T-helper 22 cell (primary cell): ENCODE measurements around the gene P4HA1.

Experiments
- DNase-seq: peaks from one replicate; pipeline ENCODE4 v3.0.0-alpha.2; 2020; ENCODE audit warnings: low read depth

P4HA1 gene

DNA sequence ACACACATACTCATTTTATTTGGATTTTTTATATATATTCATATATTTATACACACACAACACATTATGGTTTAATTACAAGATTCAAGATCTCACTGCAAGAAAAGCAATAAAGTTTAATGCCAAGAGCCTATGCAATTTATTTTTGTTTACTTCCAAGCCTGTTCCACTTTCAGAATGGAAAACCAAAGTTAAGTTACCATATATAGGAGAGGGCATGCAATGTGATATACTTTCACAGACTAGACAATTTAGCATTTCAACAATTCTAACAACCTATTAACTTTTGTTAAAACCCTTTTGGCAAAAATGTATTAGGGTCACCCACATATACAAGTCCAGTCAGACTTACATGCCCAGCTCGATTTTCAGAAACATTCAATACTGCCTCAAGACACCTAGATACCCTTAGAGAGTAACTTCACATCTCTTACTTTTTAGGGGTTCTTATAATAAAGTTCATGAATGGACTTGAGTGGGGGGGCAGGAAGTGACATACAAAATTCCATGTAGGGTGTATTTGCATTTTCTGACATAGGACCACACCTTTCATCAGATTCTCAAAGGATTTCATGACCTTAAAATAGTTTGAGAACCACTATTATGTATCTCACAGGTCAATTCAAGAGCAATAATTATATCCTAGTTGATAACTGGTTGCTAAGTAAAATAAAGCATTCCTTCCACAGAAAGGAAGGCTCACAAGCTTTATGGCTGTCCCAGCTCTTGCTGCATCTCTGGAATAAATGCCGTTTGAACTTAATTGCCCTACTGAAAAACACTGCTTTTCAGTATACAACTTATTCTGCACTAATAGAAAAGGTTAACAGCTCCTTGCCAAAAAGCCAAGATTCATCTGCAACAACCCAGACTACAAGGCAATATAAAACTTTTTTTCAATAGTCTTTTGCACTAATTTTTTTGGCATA lies 2.5 kb downstream of the P4HA1 start:
- no peak for DNase-seq

GRCh38 chr10:73092830-73093229 lies 3.8 kb downstream of the P4HA1 start:
- no peak for DNase-seq

GRCh38 chr10:73088304-73088703 lies 8.4 kb downstream of the P4HA1 start:
- no peak for DNase-seq

GRCh38 chr10:73086816-73087215 lies 9.8 kb downstream of the P4HA1 start:
- no peak for DNase-seq

GRCh38 chr10:73084209-73084608 lies 12.5 kb downstream of the P4HA1 start:
- no peak for DNase-seq

GRCh38 chr10:73083221-73083620 lies 13.4 kb downstream of the P4HA1 start:
- DNase-seq, result no peak

DNA sequence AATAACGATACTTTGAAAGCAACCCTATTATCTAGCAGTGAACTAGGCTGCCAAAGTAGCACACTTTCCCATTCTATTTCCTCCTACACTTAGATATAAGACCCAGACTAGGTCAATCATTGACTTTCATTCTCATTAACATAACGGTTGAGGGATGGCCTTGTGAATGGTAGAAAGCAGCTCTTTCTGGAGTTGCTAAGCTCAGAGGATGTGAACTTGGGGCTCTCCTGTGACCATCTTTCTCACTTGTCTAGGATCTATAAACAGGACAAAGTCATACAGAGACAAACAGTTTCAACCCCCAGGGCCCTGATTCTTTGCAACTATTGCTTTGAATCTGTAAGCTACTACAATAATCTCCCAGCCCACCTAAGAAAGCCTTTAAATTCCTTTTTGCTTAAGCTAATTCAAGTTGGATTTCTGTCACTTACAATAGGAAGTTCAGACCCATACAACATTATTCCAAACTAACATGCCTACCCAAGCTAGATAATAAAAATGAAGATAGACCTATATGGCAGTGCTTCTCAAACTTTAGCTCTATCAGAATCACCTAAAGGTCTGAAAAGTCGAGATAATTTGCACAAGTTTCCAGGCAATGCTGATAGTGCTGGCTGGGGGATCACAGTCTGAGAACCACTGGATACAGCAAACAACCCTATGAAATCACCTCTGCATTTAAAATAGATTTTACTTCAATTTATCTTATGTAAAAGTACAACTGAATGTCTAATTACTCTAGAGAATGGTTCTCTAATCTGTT lies 16.7 kb downstream of the P4HA1 start:
- no peak for DNase-seq

DNA sequence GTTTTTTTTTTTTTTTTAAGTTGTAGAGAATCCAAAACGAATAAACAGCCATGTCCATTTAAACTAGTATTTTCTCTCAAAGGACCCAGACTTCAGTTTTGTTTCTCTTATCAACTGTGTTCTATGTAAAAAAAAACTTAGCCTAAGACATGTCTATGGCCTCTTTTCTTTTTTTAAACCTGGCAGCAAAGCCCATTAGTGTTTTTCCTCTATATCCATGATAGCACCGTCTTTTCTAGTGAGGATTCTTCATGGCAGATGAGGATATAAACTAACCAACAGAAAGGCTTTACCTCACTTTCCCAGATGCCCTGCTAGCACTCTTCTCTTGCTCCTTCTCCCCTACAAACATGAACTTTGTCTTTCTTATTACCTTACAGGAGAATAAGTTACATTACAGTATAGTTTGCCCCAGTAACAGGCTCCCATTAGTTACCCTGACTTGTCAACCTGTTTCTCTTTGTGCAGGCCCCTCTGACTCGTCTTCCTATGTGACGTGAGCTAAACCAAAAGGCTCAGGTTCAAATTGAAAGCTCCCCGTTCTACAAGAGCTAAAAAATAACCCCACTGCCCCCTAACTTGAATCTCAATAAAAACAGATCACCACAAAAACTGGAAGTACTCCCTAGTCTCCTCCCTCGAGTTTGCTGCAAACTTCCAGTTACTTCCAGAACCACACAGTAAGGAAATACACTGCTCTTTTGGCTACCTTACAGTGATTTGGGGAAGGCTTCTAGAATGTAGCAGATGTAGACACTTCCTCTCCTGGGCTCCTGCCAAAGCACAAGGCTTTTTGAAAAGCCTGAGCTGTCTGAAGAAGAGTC lies 20.1 kb downstream of the P4HA1 start:
- no peak for DNase-seq

DNA sequence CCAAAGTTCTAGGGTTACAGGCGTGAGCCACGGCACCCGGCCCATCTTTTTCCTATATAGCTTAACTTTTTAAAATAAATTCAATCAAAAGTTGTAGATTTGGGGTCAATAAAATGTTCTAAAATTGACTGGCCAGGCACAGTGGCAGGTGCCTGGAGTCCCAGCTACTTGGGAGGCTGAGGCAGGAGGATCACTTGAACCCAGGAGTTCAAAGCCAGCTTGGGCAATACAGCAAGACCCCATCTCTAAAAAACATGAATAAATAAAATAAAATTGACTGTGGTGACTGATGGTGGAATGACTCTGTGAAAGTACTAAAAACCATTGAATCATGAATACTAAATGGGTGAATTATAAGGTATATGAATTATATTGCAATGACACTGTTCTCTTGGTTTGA lies 20.8 kb downstream of the P4HA1 start:
- no peak for DNase-seq

GRCh38 chr10:73073627-73074026 lies 23.0 kb downstream of the P4HA1 start:
- no peak for DNase-seq

DNA sequence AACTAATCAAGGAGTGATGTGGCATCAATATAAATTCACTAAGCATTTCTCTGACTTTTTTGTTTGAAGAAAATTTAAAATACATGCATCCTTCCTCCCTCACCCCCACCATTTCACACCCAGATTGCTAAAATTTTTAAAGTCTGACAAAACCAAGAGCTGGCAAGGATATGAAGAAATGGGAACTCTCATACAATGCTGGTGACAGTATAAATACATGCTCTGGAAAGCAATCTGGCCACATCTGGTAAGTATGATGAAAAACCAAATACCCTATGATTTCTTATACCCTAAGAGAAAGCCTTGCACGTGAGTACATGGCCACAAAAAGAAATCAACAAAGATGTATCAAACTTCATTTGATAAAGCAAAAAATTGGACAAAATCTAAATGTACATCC lies 31.2 kb downstream of the P4HA1 start:
- DNase-seq, result no peak

DNA sequence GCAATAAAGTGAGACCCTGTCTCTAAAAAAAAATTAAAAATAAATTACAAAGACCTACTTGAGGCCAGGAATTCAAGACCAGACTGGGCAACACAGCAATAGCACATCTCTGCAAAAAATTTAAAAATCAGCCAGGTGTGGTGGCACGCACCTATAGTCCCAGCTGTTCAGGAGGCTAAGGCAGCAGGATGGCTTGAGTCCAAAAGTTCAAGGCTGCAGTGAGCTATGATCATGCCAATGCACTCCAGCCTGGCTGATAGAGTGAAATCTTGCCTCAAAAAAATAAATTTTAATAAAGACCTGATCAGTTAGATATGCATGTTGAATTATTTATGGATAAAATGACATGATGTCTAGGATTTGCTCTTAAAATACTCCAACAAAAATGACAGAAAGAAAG lies 34.9 kb downstream of the P4HA1 start:
- DNase-seq, result no peak

GRCh38 chr10:73060738-73061635 lies 35.7 kb downstream of the P4HA1 start:
- no peak for DNase-seq

DNA sequence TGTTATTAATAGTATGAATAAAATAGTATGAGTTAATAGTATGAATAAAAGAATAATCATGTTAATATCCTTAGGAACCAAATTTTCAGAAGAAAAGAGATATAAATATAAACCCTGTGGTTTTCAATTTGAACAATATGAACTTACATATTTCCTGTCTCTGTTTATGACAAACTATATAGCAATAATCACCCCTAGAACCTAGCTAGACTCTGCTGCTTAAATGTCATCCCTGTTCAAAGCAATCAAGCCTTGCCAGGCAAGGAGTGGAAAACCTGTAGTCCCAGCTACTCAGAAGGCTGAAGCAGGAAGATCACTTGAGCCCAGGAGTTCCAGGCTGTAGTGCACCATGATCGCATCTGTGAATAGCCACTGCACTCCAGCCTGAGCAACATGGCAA lies 36.5 kb downstream of the P4HA1 start:
- DNase-seq, result no peak

- no peak for DNase-seq
Observed at GRCh38 chr10:73058057-73058591, 38.5 kb downstream of the P4HA1 start.

DNA sequence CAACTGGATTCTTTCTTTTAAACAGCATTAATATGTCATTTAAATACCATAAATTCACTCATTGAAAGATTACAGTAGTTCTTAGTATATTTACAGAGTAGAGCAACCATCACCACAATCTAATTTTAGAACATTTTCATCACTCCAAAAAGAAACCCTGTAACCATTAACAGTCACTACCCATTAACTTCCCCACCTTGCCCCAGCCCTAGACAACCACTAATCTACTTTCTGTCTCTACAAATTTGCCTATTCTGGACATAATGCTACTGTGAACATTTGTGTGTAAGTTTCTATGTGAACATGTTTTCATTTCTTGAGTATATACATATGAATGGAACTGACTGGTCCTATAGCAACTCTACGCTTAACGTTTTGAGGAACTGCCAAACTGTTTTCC lies 42.4 kb downstream of the P4HA1 start:
- no peak for DNase-seq

- DNase-seq, result no peak
Observed at GRCh38 chr10:73053275-73053674, 43.4 kb downstream of the P4HA1 start.

DNA sequence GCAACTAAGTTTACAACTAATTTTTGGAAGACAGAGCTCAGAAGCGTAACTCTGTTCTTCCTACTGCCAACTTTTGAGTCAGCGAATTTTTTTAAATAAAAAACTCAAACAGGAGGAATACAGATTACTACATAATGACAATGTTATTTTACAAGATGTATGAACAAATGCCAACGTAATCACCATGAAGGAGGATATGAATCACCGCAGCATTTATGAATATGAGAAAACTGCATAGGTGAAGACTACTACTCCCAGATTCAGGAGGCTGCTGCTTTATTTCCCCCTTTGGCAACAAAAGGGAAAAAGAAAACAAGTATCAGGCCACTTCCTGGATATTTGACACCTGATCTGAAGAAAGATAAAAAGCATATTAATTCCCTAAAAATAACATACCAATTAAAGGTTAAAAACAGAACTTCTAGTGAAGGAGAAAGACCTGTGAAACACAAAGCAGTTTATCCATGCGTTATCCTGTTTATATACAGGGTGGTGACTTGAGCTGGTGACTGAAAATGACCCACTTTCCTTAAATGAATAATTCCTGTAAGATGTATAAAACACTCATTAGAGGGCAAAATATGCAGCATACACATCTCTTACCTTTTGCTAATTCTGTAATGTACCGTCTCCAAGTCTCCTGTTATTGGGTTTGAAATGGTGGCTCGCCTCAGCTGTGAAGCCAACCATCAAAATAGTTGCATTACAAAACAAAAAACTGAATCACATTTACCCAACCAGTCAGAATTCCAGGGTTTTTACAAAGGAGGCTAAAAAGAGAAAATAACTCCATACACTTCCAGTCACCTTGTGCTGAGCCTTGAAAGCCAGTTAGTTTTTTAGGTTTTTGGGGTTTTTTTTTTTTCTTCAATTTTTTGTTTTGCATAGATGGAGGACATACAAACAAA lies 52.0 kb downstream of the P4HA1 start:
- no peak for DNase-seq

- no peak for DNase-seq
Observed at GRCh38 chr10:73043766-73044377, 52.8 kb downstream of the P4HA1 start.

GRCh38 chr10:73043319-73043718 lies 53.3 kb downstream of the P4HA1 start:
- no peak for DNase-seq
